ENCODE results near the gene TGFBRAP1.
"Not testable (repeated sequence)": the region's sequence is repeated elsewhere in the genome, so short reads cannot be mapped to it uniquely, and the experiment has no call there.

Gene TGFBRAP1

DNA sequence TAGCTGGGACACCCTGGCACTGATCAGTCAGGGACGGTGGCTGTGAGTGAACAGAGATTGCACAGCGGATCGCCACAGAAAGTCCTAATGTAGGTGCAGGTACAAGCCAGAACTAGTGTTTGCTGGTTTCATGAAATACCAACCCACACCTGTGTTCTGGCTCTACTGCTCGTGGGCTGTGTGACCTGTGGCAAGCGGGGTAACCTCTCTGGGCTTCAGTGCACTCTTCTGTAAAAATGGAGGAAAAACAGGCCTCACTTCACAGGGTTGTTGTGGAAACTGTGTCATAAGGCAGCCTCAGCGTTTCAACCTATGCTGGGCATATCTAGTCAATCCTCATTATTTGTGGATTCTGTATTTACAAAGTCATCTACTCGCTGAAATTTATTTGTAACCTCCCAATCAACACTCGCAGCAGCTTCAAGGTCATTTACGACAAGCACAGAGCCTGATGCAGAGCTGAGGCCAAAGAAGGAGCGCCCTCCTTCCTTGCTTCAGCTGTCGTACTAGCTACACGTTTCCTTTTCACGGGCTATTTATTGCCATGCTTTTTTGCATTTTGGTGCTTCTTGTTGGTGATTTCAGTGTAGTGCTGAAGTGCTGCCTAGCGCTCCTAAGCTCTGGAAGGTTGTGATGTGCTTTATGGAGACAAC, 58.0 kb downstream of the TGFBRAP1 start:
- DNase-seq = no peak

DNA sequence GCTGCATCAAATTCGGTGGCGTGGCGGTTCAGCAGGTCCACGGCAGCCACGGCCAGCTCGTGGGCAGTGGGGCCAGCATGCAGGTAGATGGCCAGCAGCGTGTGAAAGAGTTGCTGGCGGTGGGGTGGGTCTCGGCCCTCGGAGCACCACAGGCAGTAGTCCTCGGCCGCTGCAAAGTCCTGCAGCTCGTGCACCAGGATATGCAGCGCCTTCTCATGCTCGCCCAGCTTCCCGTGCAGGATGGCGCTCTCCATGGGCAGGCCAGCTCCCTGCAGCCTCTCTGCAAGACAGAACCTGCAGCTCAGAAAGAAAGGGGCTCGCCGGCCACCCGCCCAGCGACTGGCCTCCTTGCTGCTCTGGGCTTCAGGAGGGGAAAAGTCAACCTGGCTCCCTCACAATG, 60.1 kb downstream of the TGFBRAP1 start:
- DNase-seq = no peak

DNA sequence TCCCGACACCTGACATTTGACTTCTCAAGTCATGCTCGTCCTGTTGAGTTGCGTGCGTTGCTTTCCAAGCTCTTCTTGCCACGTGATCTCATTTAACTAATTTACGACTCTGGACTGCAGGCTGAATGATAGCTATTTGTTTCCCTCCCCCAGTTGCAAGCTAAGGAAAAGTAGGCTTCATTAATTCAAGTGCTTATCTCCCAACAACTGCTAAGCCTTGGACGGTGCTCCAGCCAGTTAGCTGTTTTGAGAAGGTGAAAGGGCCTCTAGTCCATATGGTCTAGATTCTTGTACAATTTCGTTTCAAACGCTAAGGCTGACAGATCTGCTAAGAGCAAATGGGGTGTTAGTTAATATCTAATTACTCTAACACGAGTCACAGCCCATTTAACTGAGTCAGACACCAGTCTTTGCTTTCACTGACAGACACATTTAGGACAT, 66.9 kb downstream of the TGFBRAP1 start:
- no peak for DNase-seq

DNA sequence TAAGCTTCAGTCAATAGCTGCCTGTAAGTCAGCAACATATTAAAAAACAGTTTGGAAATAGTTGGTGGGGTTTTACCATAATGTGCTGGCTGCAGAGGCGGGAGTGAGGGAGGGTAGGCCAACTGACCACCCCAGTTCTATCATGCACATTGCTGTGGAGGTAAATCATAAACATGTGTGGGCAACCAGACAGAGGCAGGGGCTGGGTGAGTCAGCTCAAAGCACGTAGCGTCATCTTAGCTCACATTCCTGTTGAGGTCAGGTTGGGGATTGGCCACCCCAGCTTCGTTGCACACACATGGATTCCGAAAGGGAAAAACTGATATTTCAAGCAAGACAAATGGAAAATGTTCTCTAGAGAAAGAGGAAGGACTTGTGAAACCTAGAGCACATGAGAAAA, 68.5 kb downstream of the TGFBRAP1 start:
- DNase-seq = no peak

DNA sequence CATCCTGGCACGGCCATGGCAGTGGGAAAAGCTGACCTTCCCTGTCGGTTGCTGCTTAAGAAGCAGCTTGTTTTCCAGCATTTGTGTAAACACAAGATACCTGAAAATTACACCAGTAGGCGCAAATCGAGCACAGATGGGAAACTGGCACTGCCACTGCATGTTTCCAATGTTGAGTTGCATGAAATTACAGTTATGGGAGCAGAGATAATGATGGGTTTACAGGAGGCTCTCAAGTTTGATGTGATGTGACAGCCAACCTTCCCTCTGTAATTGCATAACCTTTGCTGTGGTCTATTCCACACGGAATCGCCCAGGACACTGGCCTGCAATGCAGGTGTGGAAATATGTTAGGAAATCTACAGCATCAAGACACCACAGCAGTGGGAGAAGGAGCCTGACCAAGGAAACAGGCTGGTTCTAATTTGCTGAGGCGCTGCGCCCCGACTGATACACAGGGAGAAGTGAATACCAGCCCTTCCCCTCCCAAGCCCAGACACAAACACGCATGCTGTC, 70.6 kb downstream of the TGFBRAP1 start:
- no peak for DNase-seq

DNA sequence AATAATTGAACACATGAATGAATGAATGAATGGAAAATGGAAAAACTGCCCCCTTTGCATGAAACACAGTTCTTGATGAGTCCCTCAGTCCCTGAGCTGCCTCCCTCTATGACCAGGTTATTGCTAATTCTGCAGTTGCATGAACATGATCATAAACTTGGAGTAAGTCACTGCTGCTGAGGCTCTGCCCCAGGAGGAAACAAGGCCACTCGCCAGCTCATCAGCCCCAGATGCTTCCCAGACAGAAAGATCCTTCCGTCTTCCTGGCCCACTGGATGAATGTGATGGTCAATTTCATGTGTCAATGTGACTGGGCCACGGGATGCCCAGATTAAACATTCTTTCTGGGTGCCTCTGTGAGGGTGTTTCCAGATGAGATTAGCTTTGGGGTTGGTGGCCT, 71.6 kb downstream of the TGFBRAP1 start:
- DNase-seq = no peak

DNA sequence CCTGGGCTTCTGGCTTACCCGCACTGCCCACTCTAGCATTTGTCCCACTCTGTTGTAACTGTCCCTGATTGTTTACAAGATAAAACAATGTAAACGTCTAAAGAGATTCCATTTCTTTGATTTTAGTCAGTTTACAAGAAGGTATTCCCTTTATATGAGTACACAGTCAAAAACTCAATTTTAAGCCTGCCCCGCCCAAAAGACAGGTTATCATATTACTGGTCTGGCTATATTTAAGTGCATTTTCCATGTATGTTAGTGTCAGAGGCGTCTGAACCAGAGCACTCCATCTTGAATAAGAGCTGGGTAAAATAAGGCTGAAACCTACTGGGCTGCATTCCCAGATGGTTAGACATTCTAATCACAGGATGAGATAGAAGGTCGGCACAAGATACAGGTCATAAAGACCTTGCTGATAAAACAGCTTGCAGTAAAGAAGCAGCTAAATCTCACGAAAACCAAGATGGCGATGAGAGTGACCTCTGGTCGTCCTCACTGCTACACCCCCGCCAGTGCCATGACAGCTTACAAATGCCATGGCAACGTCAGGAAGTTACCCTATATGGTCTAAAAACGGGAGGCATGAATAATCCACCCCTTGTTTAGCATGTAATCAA, 73.0 kb downstream of the TGFBRAP1 start:
- no peak for DNase-seq

DNA sequence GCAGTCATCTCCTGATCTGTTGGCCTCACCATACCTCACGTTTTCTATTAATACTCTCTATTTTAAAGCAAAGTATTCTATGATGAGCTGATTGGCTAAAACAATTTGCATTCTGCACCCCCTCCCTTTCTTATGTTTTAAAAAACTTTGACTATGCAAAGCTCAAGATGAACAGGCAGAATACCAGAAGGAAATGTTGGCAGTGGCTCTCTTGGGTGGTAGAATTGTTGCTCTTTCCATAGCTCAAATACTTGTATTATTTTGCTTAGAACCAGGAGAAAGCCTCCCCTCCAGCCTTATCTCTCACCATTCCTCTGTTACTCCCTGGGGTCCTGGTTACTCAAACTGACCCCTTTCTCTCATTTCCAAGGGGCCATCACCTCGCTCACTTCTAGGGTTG, 73.6 kb downstream of the TGFBRAP1 start:
- DNase-seq = no peak

DNA sequence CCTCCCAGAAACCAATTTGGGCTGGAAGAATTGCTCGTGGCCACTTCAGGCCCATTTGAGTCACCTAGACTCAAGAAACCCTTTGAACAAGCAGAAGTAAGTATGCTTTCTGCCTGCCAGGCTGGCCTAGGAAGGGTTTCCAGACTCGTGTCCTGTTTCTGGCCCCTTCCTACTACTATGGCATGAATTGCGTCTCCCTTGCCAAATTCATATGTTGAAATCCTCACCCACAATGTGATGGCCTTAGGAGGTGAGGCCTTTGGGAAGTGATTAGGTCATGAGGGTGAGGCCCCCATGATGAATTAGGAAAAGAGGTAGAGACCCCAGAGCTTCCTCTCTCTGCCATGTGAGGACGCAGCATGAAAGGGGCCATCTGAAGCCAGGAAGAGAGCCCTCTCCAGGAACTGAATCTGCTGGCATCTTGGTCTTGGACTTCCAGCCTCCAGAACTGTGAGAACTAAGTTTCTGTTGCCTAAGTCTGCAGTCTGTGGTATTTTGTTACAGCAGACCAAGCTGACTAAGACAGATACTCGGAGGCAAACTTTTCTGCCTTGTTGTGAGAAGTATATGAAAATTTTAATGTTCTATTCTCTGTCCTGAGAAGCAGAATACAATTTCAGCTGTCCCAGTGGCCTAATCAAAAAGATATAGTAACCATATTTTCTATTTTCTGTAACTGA, 74.9 kb downstream of the TGFBRAP1 start:
- DNase-seq = no peak

DNA sequence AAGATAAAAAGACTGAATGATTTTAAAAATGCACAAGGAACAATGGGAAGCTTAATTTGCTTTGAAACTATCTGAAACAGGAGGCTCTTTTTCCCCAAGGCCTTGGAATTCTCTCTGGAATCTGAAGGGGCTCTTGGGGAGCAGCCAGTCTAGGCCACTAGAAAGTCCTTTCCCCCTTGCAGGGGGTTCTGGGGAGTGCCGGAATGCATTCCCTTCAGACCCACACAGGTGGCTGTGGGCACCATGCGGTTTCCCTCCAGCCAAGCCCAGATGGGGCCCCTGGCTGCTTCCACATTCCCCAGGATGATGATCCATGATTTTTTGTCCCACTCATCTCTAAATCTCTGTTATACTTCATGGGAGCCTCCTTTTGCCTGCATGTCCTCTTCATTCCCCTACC, 77.3 kb downstream of the TGFBRAP1 start:
- DNase-seq = no peak

DNA sequence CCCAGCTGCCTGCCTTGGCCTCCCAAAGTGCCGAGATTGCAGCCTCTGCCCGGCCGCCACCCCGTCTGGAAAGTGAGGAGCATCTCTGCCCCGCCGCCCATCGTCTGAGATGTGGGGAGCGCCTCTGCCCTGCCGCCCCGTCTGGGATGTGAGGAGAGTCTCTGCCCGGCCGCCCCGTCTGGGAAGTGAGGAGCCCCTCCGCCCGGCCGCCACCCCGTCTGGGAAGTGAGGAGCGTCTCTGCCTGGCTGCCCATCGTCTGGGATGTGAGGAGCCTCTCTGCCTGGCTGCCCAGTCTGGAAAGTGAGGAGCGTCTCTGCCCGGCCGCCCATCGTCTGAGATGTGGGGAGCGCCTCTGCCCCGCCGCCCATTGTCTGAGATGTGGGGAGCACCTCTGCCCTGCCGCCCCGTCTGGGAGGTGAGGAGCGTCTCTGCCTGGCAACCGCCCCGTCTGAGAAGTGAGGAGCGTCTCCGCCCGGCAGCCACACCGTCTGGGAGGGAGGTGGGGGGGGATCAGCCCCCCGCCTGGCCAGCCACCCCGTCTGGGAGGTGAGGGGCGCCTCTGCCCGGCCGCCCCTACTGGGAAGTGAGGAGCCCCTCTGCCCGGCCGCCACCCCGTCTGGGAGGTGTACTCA, 78.4 kb downstream of the TGFBRAP1 start:
- not testable (repeated sequence) for DNase-seq

DNA sequence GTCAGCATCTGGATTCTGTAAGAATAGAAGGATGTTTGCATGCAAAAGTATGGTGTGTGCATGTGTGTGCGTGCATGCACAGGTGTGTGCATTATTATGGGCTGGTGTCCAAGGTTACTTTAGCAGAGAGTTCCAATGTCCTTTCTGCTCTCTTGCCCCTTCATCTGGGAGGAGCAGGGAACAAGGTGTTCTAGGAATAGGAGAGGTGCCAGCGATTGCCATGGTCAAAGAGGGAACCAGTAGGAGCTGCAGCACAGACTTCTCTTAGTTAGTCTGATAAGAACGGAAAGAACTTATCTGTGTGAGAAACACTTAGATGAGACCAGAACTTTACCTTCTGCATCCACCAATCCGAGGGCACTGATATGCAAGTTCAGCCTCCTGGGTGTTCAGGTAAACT, 79.6 kb downstream of the TGFBRAP1 start:
- no peak for DNase-seq

DNA sequence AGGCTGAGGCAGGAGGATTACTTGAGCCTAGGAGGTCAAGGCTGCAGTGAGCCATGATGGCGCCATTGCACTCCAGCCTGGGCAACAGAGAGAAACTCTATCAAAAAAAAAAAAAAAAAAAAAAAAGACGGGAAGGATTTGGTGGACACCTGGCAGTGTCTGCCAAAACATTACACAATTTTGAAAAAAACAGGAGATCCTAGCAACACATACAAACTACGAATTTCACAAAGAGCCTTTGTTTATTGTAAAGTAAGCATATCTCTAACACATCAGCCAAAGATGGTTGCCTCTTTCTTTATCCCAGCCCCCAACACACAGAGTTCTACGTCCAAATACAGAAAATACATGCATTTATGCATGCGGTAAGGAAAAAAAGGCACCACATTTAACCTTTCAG, 80.4 kb downstream of the TGFBRAP1 start:
- no peak for DNase-seq

DNA sequence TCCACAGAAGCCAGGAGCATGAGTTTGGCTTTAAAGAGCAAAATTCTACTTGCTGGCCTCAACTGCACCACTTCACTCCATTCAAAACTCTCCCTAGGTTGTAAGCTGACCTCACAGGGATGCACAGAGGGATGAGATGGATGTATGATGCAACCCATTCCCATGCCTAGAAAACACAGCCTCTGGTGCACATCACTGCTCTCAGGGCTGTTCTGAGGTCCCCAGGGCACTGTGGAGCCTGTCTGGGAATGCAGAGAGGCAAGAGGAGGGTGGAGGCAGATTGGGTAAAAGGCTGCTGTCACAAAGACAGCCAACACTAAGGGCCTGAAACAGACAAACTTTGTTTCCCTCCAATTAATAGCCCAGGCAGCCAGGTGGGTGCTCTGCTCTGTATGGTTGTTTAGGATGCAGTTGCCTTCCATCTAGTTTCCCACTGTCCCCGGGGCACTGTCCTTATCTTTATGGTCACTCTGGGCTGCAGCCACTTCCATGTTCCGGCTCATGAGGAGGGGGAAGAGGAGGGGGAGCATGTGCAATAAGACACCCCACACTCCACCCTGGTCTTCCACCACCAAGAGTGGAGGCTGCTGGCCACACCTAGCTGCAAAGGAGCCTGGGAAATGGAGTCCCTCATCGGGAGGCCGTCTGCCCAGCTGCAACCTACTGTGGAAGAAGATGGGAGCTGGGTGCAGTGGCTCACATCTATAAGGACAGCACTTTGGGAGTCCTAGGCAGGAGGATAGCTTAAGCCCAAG, 81.0 kb downstream of the TGFBRAP1 start:
- no peak for DNase-seq

DNA sequence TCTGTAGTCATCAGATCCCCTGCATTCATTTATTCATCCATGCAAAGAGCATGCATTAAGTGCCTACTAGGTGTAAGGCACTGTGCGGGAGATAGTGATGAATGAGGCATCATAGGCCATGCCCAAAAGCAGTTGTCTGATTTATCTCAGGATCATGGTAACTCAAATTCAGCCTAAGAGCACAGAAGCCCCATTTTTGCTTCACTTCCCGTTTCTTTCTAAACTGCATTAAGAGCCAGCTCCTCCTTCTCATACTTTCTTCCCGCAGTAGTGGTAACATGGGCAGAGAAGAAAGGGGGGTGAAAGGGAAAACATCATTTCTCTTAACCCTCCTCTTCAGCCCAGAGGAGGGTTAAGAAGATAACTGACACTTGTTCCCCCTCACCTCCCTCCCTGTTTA, 85.1 kb downstream of the TGFBRAP1 start:
- DNase-seq = no peak

DNA sequence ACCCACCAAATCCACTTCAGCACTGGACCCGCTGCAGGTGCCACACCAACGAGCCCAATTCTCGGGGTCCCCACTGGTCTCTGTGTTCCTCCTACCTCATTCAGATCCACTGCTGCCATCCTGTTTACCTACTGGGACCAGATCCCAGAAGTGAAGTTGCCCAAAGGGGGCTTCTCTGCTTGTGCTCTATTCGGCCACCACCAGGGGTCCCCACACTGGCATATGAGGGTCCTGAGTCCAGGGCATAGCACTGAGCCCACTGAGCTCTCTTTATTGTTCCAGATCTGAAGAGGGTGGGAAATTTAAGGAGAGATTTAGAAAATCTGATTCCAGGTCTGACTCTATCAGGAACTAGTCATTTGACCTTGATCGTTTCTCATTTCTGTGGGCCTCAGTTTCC, 85.6 kb downstream of the TGFBRAP1 start:
- DNase-seq = no peak

DNA sequence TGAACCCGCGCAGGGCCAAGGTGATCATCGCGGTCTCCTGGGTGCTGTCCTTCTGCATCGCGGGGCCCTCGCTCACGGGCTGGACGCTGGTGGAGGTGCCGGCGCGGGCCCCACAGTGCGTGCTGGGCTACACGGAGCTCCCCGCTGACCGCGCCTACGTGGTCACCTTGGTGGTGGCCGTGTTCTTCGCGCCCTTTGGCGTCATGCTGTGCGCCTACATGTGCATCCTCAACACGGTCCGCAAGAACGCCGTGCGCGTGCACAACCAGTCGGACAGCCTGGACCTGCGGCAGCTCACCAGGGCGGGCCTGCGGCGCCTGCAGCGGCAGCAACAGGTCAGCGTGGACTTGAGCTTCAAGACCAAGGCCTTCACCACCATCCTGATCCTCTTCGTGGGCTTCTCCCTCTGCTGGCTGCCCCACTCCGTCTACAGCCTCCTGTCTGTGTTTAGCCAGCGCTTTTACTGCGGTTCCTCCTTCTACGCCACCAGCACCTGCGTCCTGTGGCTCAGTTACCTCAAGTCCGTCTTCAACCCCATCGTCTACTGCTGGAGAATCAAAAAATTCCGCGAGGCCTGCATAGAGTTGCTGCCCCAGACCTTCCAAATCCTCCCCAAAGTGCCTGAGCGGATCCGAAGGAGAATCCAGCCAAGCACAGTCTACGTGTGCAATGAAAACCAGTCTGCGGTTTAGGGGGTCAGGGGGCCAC, 87.1 kb downstream of the TGFBRAP1 start:
- DNase-seq = no peak

DNA sequence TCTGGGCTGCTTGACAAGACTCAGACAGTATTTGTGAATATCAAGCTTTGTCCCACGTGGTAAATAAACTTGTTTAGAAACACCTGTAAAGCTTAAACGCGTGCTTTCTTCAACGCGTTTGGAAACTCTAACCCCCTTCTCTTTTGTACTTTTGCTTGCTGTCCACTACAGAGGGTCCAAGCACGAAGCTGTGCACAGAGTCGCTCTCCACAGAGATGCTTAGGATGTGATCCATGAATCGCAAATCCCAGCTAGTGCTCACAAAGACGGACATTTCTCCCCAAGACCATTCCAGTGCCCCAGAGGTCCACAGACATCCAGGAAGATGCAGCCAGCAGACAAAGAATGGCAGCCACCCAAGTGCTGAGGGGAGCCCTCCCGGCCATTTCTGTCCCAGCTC, 88.1 kb downstream of the TGFBRAP1 start, which contains the start of gene GPR45:
Gene GPR45 (plus strand): TSS at position 301 of the 400 bp plus-strand sequence. CDS start 116 bp downstream, outside the sequence.
- no peak for DNase-seq

DNA sequence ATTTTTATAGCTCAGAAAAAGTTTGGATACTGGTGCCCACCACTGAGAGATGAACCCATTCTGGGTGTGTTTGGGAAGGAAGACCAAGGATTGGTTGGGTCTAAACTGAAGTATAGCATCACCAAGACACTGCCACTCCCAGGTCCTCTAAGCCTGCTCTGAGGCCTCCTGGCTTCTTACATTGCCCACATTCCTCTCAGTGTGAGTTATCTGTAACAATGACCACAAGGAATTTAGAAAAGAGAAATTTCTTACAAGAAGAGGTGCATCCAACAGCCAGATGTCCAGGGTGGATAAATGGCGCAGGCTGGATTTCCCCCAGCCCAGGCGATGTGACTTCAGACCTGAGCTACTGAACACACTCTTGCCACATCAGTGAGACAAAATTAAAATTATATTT, 89.6 kb downstream of the TGFBRAP1 start:
- DNase-seq = no peak

DNA sequence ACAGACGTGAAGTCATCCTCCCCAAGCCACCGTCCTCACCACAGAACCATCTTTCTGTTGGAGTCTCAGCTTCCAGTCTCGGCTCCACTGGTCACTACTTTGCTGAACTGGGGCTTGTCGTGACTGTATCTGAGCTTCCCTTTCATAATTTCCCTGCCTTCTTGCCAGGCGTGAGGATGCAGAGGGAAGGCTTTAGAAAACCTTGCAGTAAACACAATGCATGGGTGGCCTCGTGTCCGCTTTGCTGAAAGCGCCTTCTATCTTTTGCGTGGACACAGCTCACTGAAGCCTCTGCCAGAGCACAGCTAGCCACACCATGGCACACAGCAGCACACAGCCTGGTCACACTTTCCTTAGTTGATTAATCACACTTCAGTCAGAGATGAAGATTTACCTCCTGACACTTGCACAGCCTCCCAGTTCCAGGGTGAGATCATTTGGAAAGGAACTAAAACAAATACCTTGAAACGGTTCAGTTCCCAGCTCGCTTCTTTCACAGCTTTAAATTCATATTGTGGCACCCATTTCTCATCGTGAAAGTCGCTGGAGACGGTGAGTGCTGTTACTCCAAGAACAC, 90.8 kb downstream of the TGFBRAP1 start:
- DNase-seq = no peak

DNA sequence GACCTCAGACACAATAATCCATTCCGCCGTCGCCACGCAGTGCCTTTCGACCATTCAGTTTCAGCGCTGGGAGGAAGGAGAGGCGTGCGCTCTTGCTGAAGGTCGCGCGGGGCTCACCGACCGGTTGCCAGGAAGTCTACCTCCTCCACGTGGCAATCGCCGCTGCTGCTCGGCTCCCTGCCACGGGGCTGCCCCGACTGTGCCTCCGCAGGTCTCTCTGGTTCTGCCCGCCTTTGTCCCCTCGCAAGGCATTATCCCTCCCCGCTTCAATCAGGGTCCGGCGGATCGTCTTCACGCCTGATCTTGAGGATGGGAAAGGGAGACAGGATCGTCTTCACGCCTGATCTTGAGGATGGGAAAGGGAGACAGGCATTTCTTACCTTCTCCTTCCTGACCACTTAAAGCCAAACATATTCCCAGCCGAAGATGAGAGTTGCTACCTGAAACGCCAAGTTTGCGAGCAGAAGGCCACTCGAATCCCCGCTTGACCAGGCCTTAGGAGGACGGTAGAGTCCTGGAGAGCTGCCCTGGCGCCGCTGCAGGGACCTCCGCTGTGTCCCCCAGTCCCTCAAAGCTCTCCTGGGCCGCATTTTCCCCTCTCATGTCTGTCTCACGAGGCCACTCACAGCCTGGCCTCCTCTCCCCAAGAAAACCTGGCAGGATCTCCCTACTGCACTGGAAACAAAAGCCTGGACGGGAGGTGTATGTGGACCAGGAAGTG, 92.3 kb downstream of the TGFBRAP1 start:
- no peak for DNase-seq

Measured in activated CD4-positive, alpha-beta T cell treated with anti-CD3 and anti-CD28 coated beads, Interleukin-2, amount 50 U/mL, for 4 hours (primary cell).